ENCODE results near the gene NBR1. TPM values are rescaled to one million over a fixed set of nuclear protein-coding genes. Genes with fewer than 3 reads are reported as not detected.
"Not testable (repeated sequence)": the region's sequence is repeated elsewhere in the genome, so short reads cannot be mapped to it uniquely, and the experiment has no call there.

The NBR1 gene
- total RNA-seq, 2 experiments from 2014 or later, result 45.6 to 46.5 TPM

DNA sequence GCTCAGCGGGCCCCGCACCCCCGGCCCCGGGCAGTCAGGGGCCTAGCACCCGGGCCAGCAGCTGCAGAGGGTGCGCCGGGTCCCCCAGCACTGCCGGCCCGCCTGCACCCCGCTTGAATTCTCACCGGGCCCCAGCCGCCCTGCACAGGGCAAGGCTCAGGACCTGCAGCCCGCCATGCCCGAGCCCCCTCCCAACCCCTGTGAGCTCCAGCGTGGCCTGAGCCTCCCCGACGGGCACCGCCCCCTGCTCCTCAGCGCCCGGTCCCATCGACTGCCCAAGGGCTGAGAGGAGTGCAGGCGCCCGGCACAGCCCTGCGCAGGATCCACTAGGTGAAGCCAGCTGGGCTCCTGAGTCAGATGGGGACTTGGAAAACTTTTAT, 44.1 kb upstream of the NBR1 start:
- Mint-ChIP-seq H3K36me3 (ENCODE audit: low read depth) (peaks cover 32% of the 10 kb centered on the region), H3K27ac (no peak overlapping the region), H3K4me1 (ENCODE audit: low read depth) (peaks cover 20% of the 10 kb centered on the region), H3K27me3 (no peaks in the 10 kb centered on the region), H3K4me3 (peak overlapping the region; percentile 66), H3K9me3 (no peaks in the 10 kb centered on the region)
- ATAC-seq (no peak), DNase-seq (no peak)
- CTCF ChIA-PET, result no interaction called here
- intact Hi-C loops (cut with micrococcal nuclease), result no loop called here
- TF ChIP-seq CTCF (IDR thresholded peaks at IDR 0.05), result no peak
- POLR2A ChIA-PET, result interaction anchor here (0.6 to 5.8 kb wide), 3 partner anchors 42 to 189 kb away, joined by 3 to 35 read pairs (median 3); no protein-coding TSS in a partner anchor

DNA sequence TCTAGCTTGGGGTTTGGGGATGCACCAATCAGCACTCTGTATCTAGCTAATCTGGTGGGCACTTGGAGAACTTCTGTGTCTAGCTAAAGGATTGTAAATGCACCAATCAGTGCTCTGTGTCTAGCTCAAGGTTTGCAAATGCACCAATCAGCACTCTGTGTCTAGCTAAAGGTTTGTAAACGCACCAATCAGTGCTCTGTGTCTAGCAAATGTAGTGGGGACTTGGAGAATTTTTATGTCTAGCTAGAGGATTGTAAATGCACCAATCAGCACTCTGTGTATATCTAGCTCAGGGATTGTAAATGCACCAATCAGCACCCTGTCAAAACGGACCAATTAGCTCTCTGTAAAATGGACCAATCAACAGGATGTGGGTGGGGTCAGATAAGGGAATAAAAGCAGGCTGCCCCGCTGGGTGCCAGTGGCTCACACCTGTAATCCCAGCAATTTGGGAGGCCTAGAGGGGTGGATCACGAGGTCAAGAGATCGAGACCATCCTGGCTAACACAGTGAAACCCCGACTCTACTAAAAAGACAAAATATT, 43.6 kb upstream of the NBR1 start:
- intact Hi-C loops (cut with micrococcal nuclease); H3K9me3 Mint-ChIP-seq; CTCF ChIA-PET; ATAC-seq; H3K27me3 Mint-ChIP-seq: not testable (repeated sequence)
- H3K36me3 Mint-ChIP-seq (ENCODE audit: low read depth), result peaks cover 28% of the 10 kb centered on the region
- H3K4me1 Mint-ChIP-seq (ENCODE audit: low read depth), result peaks cover 20% of the 10 kb centered on the region
- peak overlapping the region; percentile 86 for H3K27ac Mint-ChIP-seq
- H3K4me3 Mint-ChIP-seq, result peak overlapping the region; percentile 66
- POLR2A ChIA-PET, result interaction anchor here (0.6 to 5.8 kb wide), 3 partner anchors 42 to 188 kb away, joined by 3 to 35 read pairs (median 3); no protein-coding TSS in a partner anchor
- DNase-seq, result peak; percentile 14

- no peak for DNase-seq
- TF ChIP-seq CTCF (IDR thresholded peaks at IDR 0.05), result no peak
- no peak overlapping the region for H3K27ac Mint-ChIP-seq
- ATAC-seq, result no peak
- H3K27me3 Mint-ChIP-seq, result no peaks in the 10 kb centered on the region
- peaks cover 14% of the 10 kb centered on the region for H3K4me1 Mint-ChIP-seq (ENCODE audit: low read depth)
- H3K9me3 Mint-ChIP-seq, result no peaks in the 10 kb centered on the region
- ChIA-PET CTCF (interaction anchor here (0.8 kb wide), 1 partner anchor 105 kb away, joined by 4 read pairs; no protein-coding TSS in a partner anchor), POLR2A (no interaction called here)
- H3K4me3 Mint-ChIP-seq, result no peak overlapping the region
- H3K36me3 Mint-ChIP-seq (ENCODE audit: low read depth), result peaks cover 33% of the 10 kb centered on the region
- intact Hi-C loops (cut with micrococcal nuclease), result no loop called here
Observed at GRCh38 chr17:43129671-43130010, 41.4 kb upstream of the NBR1 start.

- CTCF ChIA-PET, result no interaction called here
Observed at GRCh38 chr17:43132117-43132516, 38.9 kb upstream of the NBR1 start.

GRCh38 chr17:43133439-43133838, 37.6 kb upstream of the NBR1 start:
- CTCF ChIA-PET; intact Hi-C loops (cut with micrococcal nuclease); ATAC-seq; H3K9me3 Mint-ChIP-seq; DNase-seq; H3K27me3 Mint-ChIP-seq; H3K4me3 Mint-ChIP-seq; H3K27ac Mint-ChIP-seq: not testable (repeated sequence)
- POLR2A ChIA-PET, result interaction anchor here (0.7 to 1.2 kb wide), 2 partner anchors 182 to 184 kb away, joined by 3 to 5 read pairs; no protein-coding TSS in a partner anchor
- H3K4me1 Mint-ChIP-seq (ENCODE audit: low read depth), result peaks cover 16% of the 10 kb centered on the region
- H3K36me3 Mint-ChIP-seq (ENCODE audit: low read depth), result peaks cover 23% of the 10 kb centered on the region

More at GRCh38 chr17:43132117-43132516, 38.9 kb upstream of the NBR1 start:
- H3K27ac Mint-ChIP-seq, result no peak overlapping the region
- H3K4me1 Mint-ChIP-seq (ENCODE audit: low read depth), result peaks cover 20% of the 10 kb centered on the region
- ATAC-seq (no peak), DNase-seq (no peak)
- no peaks in the 10 kb centered on the region for H3K9me3 Mint-ChIP-seq
- TF ChIP-seq CTCF (IDR thresholded peaks at IDR 0.05), result no peak
- H3K27me3 Mint-ChIP-seq, result no peaks in the 10 kb centered on the region
- H3K4me3 Mint-ChIP-seq, result no peak overlapping the region
- POLR2A ChIA-PET, result interaction anchor here (0.6 to 1.9 kb wide), 2 partner anchors 21 to 184 kb away, joined by 3 to 6 read pairs; no protein-coding TSS in a partner anchor
- H3K36me3 Mint-ChIP-seq (ENCODE audit: low read depth), result peaks cover 35% of the 10 kb centered on the region
- intact Hi-C loops (cut with micrococcal nuclease), result no loop called here

DNA sequence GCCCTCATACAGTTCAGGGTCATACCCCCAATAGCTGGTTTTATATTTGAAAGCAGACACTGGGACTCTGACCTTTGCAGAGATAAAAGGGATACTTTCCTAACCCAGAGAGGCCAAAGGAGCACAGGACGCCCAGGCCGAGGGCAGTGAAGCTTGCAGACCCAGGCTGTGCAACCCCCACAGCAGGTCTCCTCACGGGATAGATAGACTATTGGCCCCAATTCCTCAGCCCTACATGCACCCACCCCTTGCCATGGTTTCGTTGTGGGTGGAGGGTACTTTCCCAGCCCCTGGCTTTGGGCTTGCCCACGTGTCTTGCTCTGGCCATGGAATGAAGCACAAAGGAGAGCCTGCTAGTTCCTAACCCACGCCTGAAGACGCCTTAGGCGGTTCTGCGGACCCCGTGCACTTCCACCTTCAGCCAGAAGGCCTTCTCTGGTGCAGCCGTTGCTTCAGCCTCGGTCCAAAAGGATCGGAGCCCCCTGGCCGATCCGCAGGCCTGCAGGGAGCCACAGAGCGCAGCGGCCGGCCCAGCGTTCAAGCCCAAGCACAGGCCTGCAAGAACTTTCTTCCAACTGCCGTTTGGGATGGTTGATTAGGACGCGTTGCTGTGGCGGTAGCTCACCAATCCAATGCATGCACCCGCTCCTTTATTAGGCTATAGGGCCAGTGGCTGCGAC, 36.1 kb upstream of the NBR1 start:
- TF ChIP-seq CTCF (IDR thresholded peaks at IDR 0.05), result no peak
- ChIA-PET CTCF (no interaction called here), POLR2A (interaction anchor here (0.8 kb wide), 1 partner anchor 10 kb away, joined by 3 read pairs; the partner anchor contains the start of gene BRCA1)
- Mint-ChIP-seq H3K4me1 (ENCODE audit: low read depth) (peaks cover 16% of the 10 kb centered on the region), H3K4me3 (no peak overlapping the region), H3K27me3 (no peaks in the 10 kb centered on the region), H3K9me3 (no peaks in the 10 kb centered on the region), H3K27ac (no peak overlapping the region), H3K36me3 (ENCODE audit: low read depth) (peaks cover 23% of the 10 kb centered on the region)
- ATAC-seq, result no peak
- intact Hi-C loops (cut with micrococcal nuclease), result no loop called here
- DNase-seq, result no peak
